ENCODE measurements around the gene TMBIM1. TPM values are rescaled to one million over a fixed set of nuclear protein-coding genes. Genes with fewer than 3 reads are reported as not detected.

Gene TMBIM1
- total and polyA plus RNA-seq, 8 donors = 94.6 to 318 (median 129) TPM

- Histone ChIP-seq H3K36me3 (no peaks in the 10 kb centered on the region), H3K4me1 (peaks cover 12 to 90% (median 40%) of the 10 kb centered on the region in 4 donors), H3K27me3 (no peaks in the 10 kb centered on the region), H3K9me3 (no peaks in the 10 kb centered on the region), H3K27ac (peak overlapping the region in 2 of 5 donors; percentile 42 to 47), H3K4me3 (no peak overlapping the region)
- no peak for DNase-seq
- intact Hi-C loops (cut with DNase I; ENCODE audit: low total_unique reads) = no loop called here
- WGBS, 5 donors = 43 to 63% (median 56%) methylated on average over 5 to 8 of the region's 8 CpGs
- no peak for TF ChIP-seq CTCF (IDR thresholded peaks at IDR 0.05)
- no peak for TF ChIP-seq EP300 (IDR thresholded peaks at IDR 0.05)
- TF ChIP-seq POLR2A (IDR thresholded peaks at IDR 0.05) = no peak
- no peak for TF ChIP-seq POLR2AphosphoS5 (IDR thresholded peaks at IDR 0.05)
Observed at GRCh38 chr2:218329826-218330593, 37.7 kb upstream of the TMBIM1 start.

- no peaks in the 10 kb centered on the region for H3K9me3 ChIP-seq
- intact Hi-C loops (cut with DNase I; ENCODE audit: low total_unique reads) = no loop called here
- H3K27ac ChIP-seq = peak overlapping the region in 3 of 5 donors; percentile 7 to 47 (median 42)
- no peaks in the 10 kb centered on the region for H3K36me3 ChIP-seq
- DNase-seq = no peak
- WGBS, 5 donors = 78 to 84% (median 82%) methylated on average over 18 of the region's 18 CpGs
- H3K4me1 ChIP-seq = peaks cover 15 to 96% (median 45%) of the 10 kb centered on the region in 4 donors
- H3K27me3 ChIP-seq = no peaks in the 10 kb centered on the region
- TF ChIP-seq EP300 (IDR thresholded peaks at IDR 0.05) (no peak), POLR2AphosphoS5 (IDR thresholded peaks at IDR 0.05) (no peak), CTCF (IDR thresholded peaks at IDR 0.05) (no peak), POLR2A (IDR thresholded peaks at IDR 0.05) (no peak)
- no peak overlapping the region for H3K4me3 ChIP-seq
Observed at GRCh38 chr2:218329027-218329825, 36.9 kb upstream of the TMBIM1 start.

GRCh38 chr2:218328294-218328693 lies 36.0 kb upstream of the TMBIM1 start:
- TF ChIP-seq EP300 (IDR thresholded peaks at IDR 0.05) (no peak), CTCF (IDR thresholded peaks at IDR 0.05) (no peak), POLR2AphosphoS5 (IDR thresholded peaks at IDR 0.05) (no peak), POLR2A (IDR thresholded peaks at IDR 0.05) (no peak)
- intact Hi-C loops (cut with DNase I; ENCODE audit: low total_unique reads) = no loop called here
- H3K4me3 ChIP-seq = no peak overlapping the region
- no peaks in the 10 kb centered on the region for H3K9me3 ChIP-seq
- H3K36me3 ChIP-seq = no peaks in the 10 kb centered on the region
- 85 to 97% (median 89%) methylated on average over 2 of the region's 2 CpGs for WGBS, 5 donors
- no peak for DNase-seq
- H3K27me3 ChIP-seq = no peaks in the 10 kb centered on the region
- no peak overlapping the region for H3K27ac ChIP-seq
- H3K4me1 ChIP-seq = peaks cover 20 to 97% (median 53%) of the 10 kb centered on the region in 4 donors

- 37 to 59% (median 46%) methylated on average over 11 of the region's 11 CpGs for WGBS, 5 donors
- H3K27me3 ChIP-seq = no peaks in the 10 kb centered on the region
- intact Hi-C loops (cut with DNase I; ENCODE audit: low total_unique reads) = no loop called here
- no peak for TF ChIP-seq POLR2AphosphoS5 (IDR thresholded peaks at IDR 0.05)
- TF ChIP-seq POLR2A (IDR thresholded peaks at IDR 0.05) = no peak
- no peak for TF ChIP-seq EP300 (IDR thresholded peaks at IDR 0.05)
- TF ChIP-seq CTCF (IDR thresholded peaks at IDR 0.05) = no peak
- H3K9me3 ChIP-seq = no peaks in the 10 kb centered on the region
- H3K36me3 ChIP-seq = no peaks in the 10 kb centered on the region
- peaks cover 21 to 91% (median 55%) of the 10 kb centered on the region in 4 donors for H3K4me1 ChIP-seq
- H3K4me3 ChIP-seq = no peak overlapping the region
- no peak overlapping the region for H3K27ac ChIP-seq
- no peak for DNase-seq
Observed at GRCh38 chr2:218327451-218328210, 35.3 kb upstream of the TMBIM1 start.

Data from stomach (tissue), 9 donors.